HG02973 (cell line): Measurements from ENCODE around the gene SCLY.
A peak's percentile ranks its signal among the peaks of the same experiment; 100 is the strongest.
"Not testable (repeated sequence)": the region's sequence is repeated elsewhere in the genome, so short reads cannot be mapped to it uniquely, and the experiment has no call there.

ENCODE experiments used
- ATAC-seq: cut with Tn5 transposase; IDR thresholded peaks from one replicate; pipeline ENCODE4 v1.9.1; 2021; ENCODE audit warnings: moderate library complexity; ENCODE audit not compliant: unreplicated experiment

Gene SCLY

GRCh38 chr2:238106698-238107524 lies 46.1 kb downstream of the SCLY start:
- ATAC-seq = peak; percentile 6

GRCh38 chr2:238107525-238108422 lies 47.0 kb downstream of the SCLY start:
- ATAC-seq = peak; percentile 49

- ATAC-seq = no peak
Measured at GRCh38 chr2:238108423-238109183, 47.8 kb downstream of the SCLY start.

- no peak for ATAC-seq
Measured at GRCh38 chr2:238113611-238114010, 52.8 kb downstream of the SCLY start.

- no peak for ATAC-seq
Measured at GRCh38 chr2:238114331-238114841, 53.6 kb downstream of the SCLY start.

- no peak for ATAC-seq
Measured at GRCh38 chr2:238114851-238115660, 54.3 kb downstream of the SCLY start.

GRCh38 chr2:238115709-238116108 lies 54.9 kb downstream of the SCLY start:
- not testable (repeated sequence) for ATAC-seq

GRCh38 chr2:238116298-238117198 lies 55.7 kb downstream of the SCLY start:
- ATAC-seq = no peak

- ATAC-seq = no peak
Measured at GRCh38 chr2:238117199-238118154, 56.7 kb downstream of the SCLY start.

- ATAC-seq = no peak
Measured at GRCh38 chr2:238119756-238120462, 59.1 kb downstream of the SCLY start.

- no peak for ATAC-seq
Measured at GRCh38 chr2:238120463-238121298, 59.9 kb downstream of the SCLY start.

- ATAC-seq = no peak
Measured at GRCh38 chr2:238121511-238122286, 60.9 kb downstream of the SCLY start.

- ATAC-seq = no peak
Measured at GRCh38 chr2:238122287-238123217, 61.8 kb downstream of the SCLY start.

GRCh38 chr2:238123218-238123971 lies 62.6 kb downstream of the SCLY start:
- ATAC-seq = no peak
